Right ventricle myocardium inferior (tissue), 1 donor: Measurements from ENCODE around the gene ASCC3. TPM values are rescaled to one million over a fixed set of nuclear protein-coding genes. Genes with fewer than 3 reads are reported as not detected.

Experiments used
- ATAC-seq: fragments of 200-7000 bp; cut with Tn5 transposase; one replicate; pipeline ENCODE4 v1.9.1; 2020; ENCODE audit warnings: mild to moderate bottlenecking, moderate library complexity
- DNase-seq: peaks from one replicate; pipeline ENCODE4 v3.0.0; 2021; ENCODE audit errors: missing footprints
- intact Hi-C: fragments of 100-400 bp; cut with DNase I; formaldehyde crosslinking; loops from one replicate; pipeline ENCODE4 v1.11.0; 2022
- total RNA-seq: library from RNA; stranded (reverse); fragmentation: NEBNext Ultra II Directional; extraction: Animal tissue kit (Norgen Biotek cat#: 25700); gene quantifications from one replicate; pipeline ENCODE4 v1.2.1, GENCODE V29; 2021
- donor health status: DM: no; HTN: yes; CAD: no; lungs with severe emphysema.

Gene ASCC3
- total RNA-seq, 1 donor from 2014 or later = 14.5 TPM

- intact Hi-C loops = no loop called here
- DNase-seq (no peak), ATAC-seq (no peak)
These were observed 416.8 kb downstream of the ASCC3 start for GRCh38 chr6:100464162-100464851.

- intact Hi-C loops = no loop called here
- ATAC-seq (no peak), DNase-seq (no peak)
These were observed 417.4 kb downstream of the ASCC3 start for GRCh38 chr6:100463630-100464161.

- intact Hi-C loops = no loop called here
- DNase-seq (no peak), ATAC-seq (no peak)
These were observed 418.2 kb downstream of the ASCC3 start for GRCh38 chr6:100462706-100463629.

GRCh38 chr6:100461917-100462705, 419.0 kb downstream of the ASCC3 start:
- ATAC-seq = no peak
- intact Hi-C loops = no loop called here
- no peak for DNase-seq

- intact Hi-C loops = no loop called here
- ATAC-seq = no peak
- DNase-seq = no peak
These were observed 419.7 kb downstream of the ASCC3 start for GRCh38 chr6:100461278-100461916.

GRCh38 chr6:100460650-100461204, 420.4 kb downstream of the ASCC3 start:
- ATAC-seq = no peak
- DNase-seq = no peak
- intact Hi-C loops = no loop called here

GRCh38 chr6:100459592-100460184, 421.4 kb downstream of the ASCC3 start:
- DNase-seq (no peak), ATAC-seq (no peak)
- intact Hi-C loops = no loop called here

- ATAC-seq (no peak), DNase-seq (no peak)
- intact Hi-C loops = no loop called here
These were observed 422.1 kb downstream of the ASCC3 start for GRCh38 chr6:100458841-100459591.
